Stimulated activated CD4-positive, alpha-beta T cell treated with anti-CD3 and anti-CD28 coated beads, Interleukin-2, amount 100 ng/mL, for 48 hours (primary cell): Measurements from ENCODE around the gene ANKS1B.
"Not testable (repeated sequence)": the region's sequence is repeated elsewhere in the genome, so short reads cannot be mapped to it uniquely, and the experiment has no call there.

Source experiments
- DNase-seq, 2 donors: peaks; one replicate each; pipeline ENCODE4 v3.0.0-alpha.2; 2020

Gene ANKS1B

GRCh38 chr12:98896938-98897337 is 1087.8 kb downstream of the ANKS1B start:
- DNase-seq: no peak

- DNase-seq: no peak
These were observed 1089.6 kb downstream of the ANKS1B start for GRCh38 chr12:98895086-98895651.

DNA sequence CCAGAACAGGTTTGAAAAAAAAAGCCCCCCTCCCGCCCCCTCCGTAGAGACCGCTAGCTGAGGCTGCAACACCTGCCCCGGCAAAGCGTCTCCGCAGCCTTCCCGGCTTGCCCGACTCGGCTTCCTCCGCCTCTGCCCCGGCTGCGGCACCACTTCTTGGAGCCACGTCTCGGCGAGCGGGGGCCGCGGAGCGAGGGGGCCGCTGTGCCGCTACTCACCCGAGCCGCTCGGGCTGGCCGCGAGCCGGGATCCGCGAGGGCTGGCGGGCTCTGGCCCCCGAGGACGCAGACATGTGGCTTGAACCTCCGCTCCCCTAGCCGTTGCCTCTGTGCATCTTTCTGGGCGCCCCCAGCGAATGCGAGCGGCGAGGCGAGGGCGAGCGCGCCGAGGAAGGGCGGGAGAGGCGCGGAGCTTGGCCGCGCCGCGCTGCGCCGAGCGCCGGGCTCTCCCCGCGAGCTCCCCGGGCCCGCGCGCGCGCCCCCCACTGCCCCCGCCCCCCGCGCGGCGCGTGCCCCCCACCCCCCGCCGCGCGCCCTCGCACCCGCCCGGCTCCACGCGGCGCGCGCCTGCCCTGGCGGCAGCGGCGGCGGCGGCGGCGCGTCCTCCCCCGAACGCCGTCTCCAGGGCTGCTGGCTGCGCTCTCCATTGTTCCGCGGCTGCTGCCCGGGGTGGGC is 1090.2 kb downstream of the ANKS1B start:
- DNase-seq: no peak

DNA sequence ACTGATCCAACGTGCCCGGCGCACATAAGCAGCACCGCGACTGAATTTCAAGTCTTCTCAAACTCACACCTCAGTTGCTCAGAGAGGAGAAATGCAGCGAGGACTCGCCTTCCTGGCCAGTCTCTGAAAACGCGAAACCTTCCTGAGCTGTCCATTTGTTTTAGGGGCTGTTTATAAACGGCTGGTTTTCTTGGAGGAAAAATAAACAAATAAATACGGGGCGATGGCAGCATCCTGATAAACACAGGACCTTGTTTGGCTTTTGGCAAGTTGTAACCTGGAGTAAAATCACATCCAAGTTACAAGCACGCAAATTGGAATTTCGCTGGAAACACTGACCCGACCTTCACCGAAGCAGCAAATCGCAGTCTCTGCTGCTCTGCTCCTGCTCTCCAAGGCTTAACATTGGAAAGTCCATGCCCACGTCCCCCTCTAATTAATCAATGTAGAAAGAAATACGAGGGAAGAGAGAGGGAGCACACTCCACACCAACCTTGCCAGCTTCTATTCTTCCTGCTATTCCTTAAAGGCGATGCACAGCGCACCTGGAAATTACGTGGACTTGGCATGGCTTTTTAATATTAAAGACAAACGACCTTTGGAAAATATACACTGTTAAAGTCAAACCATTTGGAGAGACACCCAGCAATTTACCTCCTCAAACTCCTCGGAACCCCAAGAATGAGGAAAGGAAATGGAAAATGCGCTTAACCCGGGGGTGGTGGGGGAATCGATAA is 1090.9 kb downstream of the ANKS1B start:
- DNase-seq: no peak

GRCh38 chr12:98893126-98893674 is 1091.5 kb downstream of the ANKS1B start:
- DNase-seq: no peak

GRCh38 chr12:98885778-98886177 is 1099.0 kb downstream of the ANKS1B start:
- DNase-seq: no peak

DNA sequence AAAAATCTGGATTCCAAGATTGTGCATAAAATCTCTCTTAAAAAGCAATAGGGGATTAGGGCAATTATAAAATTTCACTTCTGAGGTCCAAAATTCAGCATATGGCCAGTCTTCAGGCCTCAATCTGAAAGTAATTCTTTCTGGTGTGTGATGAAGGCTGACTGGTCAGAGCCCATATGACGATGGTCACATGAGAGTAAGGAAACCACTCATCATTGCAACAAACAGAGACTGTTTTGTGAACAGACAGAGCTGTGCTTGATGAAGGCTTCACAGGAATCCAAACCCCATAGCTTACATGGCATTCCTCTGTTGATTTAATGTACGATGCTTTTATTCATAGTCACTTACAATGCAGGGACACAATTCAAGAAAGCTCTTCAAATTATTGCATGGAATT is 1101.5 kb downstream of the ANKS1B start:
- no peak for DNase-seq

DNA sequence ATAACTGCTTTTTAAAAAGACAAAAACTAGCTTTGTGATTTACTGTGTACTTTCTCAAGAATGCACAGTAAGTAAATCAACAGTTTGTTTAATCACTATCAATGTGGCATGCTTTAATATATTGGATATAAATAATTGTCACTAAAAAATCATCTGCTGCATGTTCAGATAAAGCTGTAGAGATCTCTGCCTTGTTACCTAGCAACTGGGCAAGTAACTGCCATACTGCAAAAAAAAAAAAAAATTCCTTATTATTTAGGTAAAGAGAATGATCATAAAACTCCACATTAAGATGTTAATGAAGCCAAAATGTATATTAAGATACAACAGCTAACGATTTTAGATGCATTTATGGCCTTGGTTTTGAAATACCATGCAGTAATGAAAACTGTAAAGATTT is 1102.2 kb downstream of the ANKS1B start:
- DNase-seq: no peak

- no peak for DNase-seq
These were observed 1111.0 kb downstream of the ANKS1B start for GRCh38 chr12:98873776-98874175.

DNA sequence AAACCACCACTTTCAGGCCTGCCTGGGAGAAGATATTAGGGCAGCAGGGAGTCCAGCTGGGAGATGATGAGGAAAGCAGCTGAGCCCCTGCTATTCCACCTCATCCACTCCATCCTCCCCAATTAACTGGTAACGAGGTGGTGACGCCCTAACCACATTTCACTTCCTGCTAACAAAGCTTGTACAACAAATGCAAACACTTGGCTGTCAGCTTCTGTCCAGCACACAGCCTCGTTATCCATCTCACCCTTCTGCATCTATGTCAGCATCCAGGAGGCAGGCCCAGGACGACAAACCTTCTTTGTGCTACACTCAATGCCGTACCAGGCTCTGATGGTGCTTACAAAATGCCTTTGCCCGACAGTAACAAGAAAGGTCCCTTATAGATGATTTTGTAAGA is 1114.2 kb downstream of the ANKS1B start:
- no peak for DNase-seq

- no peak for DNase-seq
These were observed 1114.7 kb downstream of the ANKS1B start for GRCh38 chr12:98869886-98870503.

DNA sequence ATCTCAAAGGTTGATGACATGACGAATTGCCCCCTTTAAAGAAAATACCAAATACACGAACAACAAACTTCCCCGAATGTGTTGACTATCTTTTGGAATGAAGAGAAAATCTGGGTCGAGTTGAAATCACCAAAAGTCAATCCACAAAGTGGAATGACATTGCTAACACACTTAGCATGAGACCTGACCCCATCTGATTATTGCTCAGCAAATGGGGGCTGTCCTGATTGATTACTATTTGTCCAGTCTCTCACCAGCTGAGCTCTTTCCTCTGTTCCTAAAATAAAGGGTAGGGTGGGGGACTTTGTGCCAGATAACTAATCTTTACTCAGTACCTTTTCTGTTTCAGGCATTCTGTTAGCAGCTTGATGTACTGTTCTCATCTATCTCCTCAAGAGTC is 1116.2 kb downstream of the ANKS1B start:
- no peak for DNase-seq

DNA sequence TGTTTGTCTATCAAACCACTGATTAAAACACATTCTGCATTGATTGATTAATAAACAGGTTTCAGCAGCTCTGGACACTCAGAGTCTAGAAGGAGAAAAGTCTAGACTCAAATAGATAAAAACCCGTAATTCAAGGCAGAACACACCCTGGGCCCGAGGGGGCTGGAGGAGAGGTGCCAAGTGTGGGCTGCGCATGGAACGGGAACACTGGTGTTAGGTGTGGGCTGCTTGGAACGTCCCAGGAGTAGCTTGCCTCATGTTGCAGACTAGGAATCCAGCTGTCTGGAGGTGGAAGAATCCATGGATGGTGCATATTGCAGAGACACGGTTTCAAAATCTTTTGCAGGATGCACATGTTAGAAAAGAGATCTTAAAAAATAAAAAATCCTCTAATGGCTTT is 1116.7 kb downstream of the ANKS1B start:
- DNase-seq: no peak

GRCh38 chr12:98864363-98864762 is 1120.4 kb downstream of the ANKS1B start:
- DNase-seq: no peak

DNA sequence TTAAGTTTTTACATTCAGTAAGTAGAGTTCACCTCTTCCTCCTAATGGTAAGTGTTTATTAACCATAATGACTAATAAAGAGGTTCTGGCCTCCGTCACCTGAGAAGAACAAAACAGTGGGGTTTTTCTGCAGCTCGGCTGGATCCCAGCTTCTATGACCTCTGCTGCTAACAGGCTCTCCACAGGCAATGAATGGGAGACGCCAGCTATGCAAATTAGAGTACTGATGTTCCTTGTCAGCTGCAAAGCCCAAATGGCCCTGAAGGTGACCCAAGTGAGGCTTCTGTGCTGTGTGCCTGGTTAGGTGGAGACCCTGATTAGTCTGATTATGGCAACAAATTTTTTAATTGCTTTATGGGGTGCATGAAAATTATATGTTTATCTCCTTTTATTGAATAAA is 1121.6 kb downstream of the ANKS1B start:
- DNase-seq: no peak

DNA sequence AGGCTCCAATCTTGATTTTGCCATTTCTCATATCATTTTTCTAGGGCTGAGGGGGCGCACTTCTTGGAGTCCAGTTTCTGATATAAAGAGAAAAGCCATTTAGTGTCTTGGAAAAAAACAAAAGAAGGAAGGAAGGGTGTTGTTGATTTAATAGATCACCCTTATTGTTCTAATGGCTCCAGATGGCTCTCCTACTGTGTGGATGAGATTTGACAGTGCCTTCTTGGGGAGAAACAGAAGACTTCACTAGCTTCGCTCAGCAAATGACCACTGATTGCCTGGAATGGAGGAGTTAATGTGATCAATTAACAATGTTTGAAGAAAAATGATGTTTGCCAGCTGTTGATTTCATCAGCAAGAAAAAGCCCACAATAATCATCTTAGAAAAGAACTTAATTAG is 1123.5 kb downstream of the ANKS1B start:
- no peak for DNase-seq

- DNase-seq: no peak
These were observed 1127.7 kb downstream of the ANKS1B start for GRCh38 chr12:98856897-98857540.

DNA sequence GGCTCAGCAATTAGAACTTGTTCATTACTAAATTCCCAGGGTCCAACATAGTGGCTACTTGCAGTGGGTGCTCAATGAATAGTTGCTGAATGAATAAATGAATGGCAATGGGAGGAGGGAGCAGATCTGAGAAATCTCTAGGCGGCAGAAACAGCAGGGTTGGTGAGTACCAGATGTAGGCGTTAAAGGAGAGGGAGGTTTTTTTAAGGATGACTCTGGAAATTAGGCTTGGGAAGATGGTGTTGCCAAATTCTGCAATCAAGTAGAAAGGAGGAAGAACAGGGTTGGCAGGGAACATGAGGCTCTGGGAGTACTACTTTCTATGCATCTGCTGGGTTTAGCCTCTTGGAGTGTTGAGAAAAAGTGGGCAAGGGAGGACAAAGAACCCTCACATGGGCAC is 1132.6 kb downstream of the ANKS1B start:
- DNase-seq: no peak

- DNase-seq: no peak
These were observed 1137.5 kb downstream of the ANKS1B start for GRCh38 chr12:98847242-98847641.

DNA sequence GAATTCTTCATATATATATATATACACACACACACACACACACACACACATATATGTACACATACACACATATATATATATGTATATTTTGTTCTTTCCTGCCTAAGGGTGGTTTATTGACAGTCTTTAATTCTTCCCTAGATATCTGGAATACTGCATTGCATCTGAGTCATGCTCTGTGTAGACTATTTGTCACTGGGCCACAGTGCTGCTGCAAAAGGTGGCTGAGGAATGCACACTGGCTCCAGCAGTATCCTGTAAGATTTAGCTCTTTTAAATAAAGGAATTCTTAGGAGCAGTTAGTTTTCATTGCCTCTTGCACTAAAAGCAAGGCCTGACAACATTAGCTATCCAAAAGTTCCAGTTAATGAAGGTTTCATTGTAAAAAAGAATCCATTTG is 1138.8 kb downstream of the ANKS1B start:
- no peak for DNase-seq

- DNase-seq: no peak
These were observed 1144.4 kb downstream of the ANKS1B start for GRCh38 chr12:98840325-98840724.

GRCh38 chr12:98838231-98838647 is 1146.5 kb downstream of the ANKS1B start:
- DNase-seq: no peak

GRCh38 chr12:98837134-98837752 is 1147.5 kb downstream of the ANKS1B start:
- DNase-seq: not testable (repeated sequence)
